Measurements from ENCODE around the gene UBASH3B.

The UBASH3B gene

DNA sequence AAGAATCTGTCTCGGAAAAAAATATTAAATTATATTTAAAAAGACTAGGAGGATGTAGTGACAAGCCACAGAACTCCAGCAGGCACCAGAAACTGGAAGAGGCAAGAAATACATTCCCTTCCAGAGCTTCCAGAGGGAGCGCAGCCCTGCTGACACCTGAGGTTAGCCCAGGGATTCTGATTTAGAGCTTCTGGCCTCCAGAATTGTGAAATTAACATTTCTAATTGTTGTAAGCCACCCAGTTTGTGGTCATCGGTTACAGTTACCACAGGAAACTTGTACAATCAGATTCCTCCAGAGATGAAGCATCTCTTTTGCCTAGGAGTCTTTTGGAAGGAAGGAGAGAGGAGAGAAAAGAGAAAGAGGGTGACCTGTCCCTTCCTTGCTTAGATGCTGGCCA, 6.4 kb upstream of the UBASH3B start:
- DNase-seq = no peak

DNA sequence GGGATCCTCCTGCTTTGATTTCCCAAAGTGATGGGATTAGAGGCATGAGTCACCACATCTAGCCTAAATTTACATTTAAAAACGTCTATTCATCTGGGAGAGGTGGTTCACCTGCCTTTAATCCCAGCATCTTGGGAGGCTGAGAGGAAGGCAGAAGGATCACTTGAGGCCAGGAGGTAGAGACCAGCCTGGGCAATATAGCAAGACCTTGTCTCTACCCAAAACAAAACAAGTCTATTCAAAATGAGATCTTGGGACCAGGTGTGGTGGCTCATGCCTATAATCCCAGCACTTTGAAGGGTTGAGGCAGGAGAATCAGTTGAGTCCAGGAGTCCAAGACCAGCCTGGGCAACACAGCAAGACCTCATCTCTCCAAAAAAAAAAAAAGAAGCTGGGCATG, 4.9 kb upstream of the UBASH3B start:
- no peak for DNase-seq

DNA sequence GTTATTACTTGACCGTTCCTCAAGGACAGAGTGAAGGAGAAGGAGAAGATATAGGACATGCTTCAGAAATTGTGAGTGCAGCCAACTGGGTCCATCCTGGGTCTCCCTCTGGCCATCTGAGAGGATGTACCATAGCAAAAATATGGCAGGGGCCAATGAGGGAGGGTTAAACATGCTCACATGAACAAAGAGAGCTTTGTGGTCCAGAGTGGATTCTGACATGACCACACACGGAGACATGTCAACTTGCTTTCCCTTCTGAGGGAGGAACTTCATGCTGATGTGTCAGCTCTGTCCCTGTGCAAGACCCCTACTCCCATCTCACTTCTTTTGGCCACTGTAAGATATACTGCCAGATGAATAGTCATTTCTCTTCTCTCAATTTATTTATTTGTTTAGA, 3.0 kb upstream of the UBASH3B start:
- DNase-seq = no peak

DNA sequence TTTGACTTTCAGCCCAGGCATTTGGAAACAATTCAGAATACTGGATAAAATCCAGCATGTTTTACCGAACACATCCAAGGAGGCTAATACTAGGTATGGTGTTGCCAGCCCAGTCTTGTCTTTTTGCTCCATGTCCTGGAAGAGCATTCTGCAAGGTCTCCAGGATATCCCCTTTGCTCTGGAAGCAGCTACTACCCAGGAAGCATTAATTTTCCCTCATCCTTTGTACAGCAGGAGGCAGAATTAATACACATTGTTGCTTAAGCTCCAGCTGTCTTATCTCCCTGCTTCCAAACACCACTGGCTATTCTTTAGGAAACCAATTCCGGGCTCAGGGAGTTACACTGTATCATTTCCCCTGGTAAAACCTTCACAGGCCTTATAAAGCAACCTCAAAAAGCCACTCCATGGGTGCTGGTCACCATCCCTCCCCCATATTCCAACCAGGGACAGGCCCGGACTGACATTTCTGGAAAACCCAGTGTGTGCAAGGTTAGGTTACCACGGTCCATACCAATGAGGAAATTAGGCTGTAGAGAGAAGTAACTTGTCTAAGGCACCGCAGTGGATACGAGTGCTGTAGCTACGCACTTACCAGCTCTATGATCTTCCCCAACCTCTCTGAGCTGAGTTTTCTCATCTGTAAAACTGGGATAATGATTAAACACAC, 1.5 kb upstream of the UBASH3B start:
- no peak for DNase-seq

DNA sequence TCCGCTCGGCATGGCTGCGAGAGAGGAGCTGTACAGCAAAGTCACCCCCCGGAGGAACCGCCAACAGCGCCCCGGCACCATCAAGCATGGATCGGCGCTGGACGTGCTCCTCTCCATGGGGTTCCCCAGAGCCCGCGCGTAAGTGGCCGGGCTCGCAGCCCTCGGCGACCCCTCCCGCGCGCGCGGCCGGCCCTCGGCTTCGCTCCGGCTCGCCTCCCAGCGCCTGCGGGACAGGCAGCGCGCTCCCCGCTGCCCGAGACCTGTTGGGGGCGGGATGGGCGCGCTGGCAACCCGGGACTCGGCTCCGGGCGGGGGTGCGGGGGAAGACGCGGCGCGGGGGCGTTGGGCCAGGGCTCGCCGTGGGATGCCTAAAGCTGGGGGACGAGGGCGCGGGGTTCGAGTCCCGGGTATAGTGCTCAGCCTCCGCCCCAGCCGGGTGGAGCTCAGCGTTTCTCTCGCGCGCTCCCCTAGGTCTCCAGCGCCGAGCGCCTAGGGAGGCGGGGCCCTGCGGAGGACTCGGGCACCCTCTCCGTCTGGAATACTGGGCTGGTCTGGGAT, 630 bp downstream of the UBASH3B start:
- no peak for DNase-seq

DNA sequence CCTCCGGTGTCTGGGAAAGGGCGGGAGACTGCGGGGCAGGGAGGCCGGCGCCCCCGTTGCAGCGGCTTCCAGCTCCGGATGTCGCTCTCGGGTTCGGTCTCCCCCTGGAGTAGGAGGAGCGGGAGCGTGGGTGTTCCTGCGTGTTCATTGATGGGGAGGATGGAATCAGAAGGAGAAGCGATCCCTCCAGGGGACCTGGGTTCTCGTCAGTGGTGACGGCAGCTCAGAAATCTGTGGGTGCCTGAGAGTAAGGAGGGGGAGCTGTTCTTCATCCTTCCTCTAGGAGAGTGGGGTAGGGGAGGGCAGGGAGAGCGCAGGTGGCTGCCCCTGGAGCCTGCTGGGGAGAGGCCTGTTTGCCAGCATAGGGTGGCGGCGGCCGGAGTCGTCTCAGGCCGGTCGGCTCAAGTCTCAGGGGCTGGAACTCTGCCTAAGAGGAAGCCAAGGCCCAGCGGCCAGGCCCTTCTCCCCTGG, 1.1 kb downstream of the UBASH3B start:
- DNase-seq = no peak

DNA sequence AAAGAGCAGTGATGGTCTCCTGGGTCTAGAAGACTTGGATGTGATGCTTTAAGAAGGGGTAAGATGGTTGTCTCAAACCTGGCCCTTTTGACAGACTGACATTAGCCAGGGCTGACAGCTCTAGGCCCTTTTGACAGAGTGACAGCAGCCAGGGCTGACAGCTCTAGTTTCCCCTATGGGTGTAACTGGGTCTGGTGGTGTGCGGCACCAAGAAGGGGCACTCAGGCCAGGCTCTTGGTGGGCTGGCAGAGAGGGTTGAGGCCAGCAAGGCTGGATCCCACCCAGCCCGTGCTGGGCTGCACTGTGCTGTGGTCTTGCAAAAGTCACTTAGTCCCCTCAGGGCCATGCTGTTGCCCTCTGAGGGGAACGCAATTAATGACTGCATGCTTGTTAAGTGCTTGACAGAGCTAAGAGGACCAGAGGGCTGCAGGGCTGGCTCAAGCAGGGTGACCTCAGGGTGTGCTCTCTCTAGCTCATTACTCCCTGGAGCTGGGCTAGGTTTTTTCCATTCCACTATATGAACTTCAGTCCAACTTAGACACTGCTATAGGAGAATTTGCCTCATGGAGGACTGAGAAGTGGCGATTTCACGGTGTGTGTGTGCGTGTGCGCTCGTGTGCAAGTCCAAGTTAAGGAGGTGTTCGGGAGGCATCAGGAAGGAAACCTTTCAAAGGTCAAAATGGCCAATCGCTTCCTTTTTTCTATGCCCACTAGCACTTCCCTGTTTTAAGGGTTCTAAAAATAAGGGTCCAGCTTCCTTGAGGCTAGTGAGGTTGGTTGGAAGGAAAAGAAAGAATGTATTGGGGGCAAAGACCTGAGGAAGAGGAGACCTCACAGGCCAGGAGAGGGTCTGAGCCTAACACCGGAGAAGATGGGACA, 4.4 kb downstream of the UBASH3B start:
- no peak for DNase-seq

DNA sequence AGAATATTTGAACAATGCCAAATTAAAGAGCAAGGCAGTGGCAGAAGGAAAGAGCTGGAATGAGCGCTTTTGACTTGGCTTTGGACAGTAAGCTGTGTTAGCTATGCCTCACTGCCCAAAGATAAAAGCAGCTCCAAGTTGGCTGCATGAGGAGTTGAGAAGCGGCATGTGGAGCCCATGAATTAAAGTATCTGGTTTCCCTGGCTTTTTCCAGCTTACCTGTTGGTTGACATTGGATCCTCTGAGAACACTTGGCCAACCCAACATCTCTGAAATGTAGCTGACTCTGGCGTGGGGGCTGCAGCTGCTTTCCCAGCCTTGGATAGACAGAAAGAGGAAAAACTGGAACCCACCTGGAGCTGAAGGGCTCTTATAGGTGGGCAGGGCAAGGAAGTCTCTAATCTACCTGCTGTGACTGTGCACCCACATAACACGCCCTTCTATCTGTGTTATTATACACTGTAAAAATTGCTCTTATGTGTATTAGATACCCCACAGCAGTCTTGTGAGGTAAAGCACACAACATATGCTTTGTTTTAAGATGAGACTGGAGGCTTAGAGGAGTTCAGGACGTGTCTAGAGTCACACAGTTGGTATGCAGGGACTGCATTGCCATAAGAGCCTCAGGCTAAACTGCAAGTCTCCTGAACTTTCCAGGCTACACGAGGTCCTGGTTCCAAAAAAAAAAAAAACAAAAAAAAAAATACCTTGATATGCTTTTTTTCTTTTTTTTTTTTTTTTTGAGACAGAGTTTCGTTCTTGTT, 5.8 kb downstream of the UBASH3B start:
- DNase-seq = peak; percentile 66 to 75

DNA sequence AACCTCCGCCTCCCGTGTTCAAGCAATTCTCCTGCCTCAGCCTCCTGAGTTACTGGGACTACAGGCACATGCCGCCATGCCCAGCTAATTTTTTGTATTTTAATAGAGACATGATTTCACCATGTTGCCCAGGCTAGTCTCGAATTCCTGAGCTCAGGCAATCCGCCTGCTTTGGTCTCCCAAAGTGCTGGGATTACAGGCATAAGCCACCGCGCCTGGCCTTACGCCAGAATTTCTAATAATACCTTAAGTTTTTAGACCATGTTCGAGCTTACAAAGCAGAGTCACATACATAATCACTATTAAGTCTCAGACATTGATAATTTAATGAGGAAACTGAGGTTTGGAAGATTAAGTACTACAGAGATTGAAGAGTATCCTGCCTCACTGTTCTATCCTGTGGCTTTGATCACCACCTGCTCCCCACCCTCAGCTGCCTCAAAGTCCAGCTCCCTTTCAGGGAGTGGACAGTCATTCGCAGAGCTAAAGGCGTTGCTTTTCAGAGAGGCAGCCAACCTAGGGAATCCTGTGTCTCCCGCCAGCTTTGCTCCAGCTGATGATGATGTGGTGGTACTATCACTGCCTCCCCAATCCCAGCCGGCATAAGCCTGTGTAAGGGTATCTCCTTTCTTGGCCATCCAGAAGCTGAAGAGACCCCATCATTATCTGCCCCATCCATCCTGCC, 7.7 kb downstream of the UBASH3B start:
- DNase-seq = no peak

DNA sequence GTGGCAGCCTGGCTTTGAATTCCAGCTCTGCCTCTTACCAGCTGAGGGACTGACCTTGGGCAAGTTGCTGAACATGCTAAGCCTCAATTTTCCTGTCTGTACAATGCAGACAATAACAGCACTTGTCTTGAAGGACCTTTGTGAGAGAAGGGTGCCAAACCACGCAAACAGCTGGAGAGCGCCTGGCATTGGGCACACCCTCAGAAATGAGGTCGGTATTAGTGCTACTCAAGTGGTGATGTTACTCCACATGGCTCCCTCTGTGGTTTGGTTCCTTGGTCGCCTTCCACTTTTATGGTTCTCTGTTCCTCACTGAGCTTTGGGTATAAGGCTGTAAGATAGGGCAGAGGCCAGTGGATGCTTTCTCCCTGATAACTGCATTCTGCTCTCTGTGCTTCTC, 8.2 kb downstream of the UBASH3B start:
- no peak for DNase-seq

DNA sequence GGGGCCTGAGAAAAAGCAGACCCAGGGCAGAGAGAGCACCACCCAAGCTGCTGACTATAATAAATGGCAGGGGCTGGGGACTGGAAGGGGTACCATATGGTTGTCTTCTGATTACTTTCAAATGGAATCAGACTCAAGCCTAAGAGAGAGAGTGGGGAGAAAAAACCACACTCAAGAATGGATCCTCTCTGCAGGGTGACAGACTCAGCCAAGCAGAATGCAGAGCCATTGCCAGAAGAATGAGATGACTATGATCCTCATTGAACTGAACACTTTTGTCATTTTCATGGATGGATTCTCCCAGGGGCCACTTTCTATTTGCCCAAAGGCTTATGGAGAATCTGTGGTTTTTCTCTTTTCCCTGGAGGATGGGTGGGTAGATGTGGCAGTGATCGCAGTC, 8.7 kb downstream of the UBASH3B start:
- DNase-seq = no peak

DNA sequence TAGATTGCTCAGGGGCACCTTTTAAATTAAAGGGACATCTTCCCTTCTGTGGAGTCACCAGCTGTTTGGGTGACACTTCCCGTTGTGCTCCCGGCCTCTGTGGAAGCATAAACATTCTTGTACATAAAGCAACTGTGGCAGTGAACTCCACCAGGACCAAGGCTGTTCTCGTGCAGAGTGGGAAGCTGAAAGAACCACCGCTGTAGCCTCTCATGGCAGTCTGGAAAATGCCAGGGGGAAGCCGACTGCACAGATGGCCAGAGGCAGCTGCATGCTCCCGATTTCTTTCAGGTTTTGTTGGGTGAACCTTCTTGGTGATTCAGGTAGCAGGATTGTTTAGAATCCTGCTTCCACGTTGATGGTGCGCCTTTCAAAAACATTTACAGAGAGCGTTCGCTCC, 10.3 kb downstream of the UBASH3B start:
- DNase-seq = no peak

DNA sequence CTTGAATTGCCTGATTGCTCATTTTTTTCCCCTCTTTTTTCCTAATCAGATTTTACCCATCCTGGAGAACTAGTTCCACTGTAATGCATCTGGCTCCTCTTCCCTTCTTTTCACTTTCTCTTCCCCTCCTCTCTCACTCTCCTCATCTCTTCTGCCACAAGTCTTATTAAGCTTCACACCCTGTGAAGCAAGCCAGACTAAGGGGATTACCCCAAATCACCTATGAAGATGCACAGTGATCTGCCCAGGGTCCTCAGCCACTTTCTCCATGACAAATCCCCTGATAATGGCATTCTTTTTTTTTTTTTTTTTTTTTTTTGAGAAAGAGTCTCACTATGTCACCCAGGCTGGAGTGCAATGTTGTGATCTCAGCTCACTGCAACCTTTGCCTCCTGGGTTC, 11.2 kb downstream of the UBASH3B start:
- DNase-seq = no peak

DNA sequence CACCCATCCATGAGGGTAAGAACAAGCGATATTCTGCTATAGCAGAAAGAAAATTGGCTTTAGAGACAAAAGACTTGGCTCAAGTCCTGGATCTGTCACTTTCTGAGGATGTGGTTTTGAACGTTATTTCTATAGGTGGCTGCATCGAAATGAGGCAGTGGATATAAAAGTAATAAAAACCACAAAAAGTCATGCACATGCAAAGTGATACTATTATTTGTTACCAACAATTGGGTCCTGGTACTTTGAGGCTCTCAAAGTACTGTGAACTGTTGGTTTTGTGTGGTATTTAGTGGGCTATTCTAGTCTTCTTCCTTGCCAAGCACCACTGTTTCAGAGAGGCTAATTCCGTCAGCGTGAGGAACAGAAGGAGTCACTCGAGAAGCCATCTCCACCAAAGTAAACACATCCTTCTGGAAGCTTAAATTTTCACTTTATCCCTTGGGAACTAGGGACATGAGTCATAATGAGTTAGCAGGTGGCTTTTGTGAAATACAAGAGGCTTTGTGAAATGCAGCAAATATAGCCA, 13.1 kb downstream of the UBASH3B start:
- DNase-seq = no peak

DNA sequence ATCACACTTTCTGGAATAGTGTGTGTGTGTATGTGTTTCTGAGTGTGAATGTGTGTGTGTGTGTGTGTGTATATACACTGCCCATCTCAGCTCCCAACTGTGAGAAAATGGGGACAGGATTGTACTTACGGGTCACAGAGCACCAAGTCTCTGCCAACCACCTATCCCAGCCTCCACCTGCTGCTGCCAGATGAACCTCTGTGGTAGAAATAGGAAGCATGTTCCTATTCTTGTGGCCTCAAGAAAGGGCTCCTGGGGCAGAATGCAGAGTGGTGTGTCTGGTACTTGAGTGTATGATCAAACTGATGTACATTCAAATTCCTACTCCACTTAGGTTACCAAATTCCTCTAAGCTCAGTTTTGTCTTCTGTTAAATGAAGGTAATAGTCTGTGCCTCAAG, 14.6 kb downstream of the UBASH3B start:
- no peak for DNase-seq

DNA sequence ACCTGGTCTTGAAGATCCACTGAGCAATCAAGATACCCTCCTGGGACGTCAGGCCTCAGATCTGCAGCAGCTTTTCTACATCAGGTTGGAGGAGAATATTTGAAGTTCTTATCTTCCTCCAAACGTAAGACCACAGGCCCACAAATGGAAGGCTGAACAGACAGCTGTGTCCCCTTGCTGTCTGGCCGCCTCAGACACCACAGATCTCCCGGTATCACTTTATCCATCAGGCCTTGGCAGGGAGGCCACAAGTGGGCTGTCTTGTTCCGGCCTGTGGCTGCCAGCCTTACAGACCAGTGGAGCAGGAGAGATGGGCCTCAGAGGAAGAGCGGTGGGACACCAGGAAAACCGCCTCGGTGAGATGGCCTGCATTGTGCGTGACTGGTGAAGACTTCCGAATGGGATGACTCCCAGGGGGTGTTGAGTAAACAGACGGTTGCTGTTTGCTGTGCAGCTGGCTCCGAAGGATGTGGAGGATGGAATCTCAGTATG, 15.9 kb downstream of the UBASH3B start:
- DNase-seq = no peak

DNA sequence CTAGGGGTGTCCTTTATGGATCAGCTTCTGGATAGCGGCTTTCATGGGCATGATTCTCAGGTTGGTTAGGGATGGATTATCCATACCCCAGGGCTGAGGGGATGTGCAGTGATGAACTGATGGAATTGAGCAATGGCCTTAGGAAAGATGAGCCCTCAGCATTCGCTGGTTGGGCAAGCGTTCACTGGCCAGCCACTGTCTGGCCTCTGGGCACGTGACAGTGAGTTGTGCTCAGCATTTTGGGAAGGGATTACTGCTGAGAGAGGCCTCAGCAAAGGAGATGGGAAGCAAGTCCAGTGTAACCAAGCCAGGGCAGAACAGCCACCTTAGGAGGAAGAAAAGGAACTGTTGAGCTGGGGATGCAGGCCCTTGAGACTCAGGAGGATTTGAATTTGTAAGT, 17.4 kb downstream of the UBASH3B start:
- DNase-seq = no peak

DNA sequence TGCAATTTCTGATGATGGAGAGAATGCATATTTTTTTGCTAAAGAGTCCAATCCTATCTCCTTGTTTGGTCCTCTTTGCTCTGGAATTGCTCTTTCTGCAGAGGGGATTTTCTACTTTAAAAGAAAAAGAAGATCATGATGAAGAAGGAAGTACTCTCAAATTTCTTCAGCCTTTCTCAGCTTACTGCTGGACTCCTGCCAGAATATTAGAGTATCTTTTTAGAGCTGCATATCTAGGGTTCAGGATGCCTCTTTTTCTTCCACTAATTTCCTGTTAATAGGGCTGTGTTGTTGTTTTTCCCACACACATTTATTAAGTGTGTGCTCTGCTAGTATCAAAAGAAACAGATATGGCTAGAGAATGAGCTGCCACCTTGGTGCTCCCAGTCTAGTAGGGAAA, 18.2 kb downstream of the UBASH3B start:
- no peak for DNase-seq

DNA sequence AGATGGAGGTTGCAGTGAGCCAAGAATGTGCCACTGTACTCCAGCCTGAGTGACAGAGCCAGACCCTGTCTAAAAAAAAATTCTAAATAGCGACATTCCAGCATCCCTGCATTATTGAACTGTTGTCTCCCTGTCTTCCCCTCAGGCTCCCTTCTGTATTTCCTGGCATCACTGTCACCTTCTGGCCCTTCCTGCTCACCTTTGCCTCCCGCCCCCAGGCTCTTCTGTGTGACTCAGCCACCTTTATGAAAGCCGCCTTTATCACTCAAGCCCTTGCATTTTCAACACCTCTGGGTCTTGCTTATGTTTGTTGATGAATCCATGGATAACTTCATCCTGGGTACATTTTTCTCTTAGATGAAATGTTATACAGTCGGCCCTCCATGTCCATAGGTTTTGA, 21.1 kb downstream of the UBASH3B start:
- no peak for DNase-seq

DNA sequence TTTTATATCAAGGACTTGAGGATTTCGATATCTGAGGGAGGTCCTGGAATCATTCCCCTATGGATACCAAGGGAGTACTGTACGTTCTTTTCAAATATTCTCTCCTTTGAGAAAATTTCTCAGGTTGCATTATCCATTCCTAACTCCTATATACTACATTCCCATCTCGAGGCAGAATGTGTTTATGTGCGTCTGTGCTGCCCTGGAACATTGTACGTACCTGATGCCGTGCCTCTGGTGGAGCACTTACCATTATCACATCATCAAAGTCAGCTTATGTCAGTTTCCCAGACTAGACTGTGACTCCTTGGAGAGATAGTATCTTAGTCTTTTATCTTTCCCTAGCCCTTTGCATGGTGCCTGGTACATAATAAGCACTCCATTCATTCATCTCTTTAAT, 21.7 kb downstream of the UBASH3B start:
- no peak for DNase-seq

DNA sequence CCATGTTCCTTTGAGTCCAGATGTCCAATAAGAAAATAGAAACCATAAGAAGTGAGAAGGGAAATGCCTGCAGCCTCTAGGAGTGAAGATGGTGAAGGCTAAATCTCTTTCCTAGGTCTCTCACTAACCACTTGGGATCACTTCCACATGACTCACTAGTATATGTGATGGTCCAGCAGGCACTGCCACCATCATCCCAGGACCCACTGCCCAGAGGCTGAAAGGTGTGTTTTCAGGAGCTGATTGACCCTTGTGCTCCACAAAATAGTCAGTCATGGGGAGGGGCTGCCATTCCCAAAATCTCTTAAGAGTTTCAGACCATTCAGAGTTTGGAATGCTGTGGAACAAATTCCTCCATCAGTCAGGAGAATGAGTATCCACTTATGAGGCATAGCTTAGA, 22.9 kb downstream of the UBASH3B start:
- no peak for DNase-seq

DNA sequence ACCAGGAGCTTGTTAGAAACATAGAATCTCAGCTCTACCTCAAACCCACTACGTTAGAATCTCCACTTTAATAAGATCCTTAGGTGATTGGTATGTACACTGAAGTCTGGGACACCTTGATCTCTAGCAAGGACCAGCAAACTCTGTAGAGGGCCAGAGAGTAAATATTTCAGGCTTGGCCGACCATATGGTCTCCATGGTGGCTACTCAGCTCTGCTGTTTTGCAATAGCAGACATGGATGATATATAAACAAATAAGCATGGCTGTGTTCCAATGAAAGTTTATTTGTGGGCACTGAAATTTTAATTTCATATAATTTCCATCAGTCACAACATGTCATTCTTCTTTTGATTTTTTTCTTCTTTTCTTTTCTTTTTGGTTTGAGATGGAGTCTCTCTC, 23.9 kb downstream of the UBASH3B start:
- DNase-seq = no peak
